ENCODE data around the gene SLC35F1.

The SLC35F1 gene

GRCh38 chr6:118285791-118286190 is 378.7 kb downstream of the SLC35F1 start:
- no peak for DNase-seq

DNA sequence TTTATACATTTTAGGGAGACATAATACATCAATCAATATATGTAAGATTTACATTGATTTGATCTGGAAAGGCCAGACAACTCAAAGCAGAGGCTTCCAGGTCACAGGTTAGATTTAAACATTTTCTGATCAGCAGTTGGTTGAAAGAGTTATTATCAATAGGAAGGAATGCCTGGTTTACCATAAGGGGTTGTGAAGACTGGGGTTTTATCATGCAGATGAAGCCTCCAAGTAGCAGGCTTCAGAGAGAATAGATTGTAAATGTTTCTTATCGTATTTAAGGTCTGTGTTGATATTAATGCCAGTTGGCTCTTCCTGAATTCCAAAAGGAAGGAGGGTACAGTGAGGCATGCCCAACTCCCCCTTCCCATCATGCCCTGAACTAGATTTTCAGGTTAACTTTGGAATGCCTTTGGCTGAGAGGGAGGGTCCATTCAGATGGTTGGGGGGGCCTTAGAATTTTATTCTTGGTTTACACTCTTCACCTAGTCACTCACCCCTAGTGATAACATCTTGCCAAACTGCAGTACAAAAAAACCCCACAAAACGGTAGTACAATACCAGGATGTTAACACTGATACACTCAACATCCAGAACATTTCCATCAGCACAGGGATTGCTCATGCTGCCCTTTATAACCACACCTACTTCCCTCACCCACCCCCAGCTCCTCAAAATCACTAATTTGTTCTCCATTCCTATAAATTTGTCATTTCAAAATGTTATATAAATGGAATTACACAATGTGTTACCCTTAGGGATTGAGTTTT is 381.5 kb downstream of the SLC35F1 start:
- no peak for DNase-seq

GRCh38 chr6:118292558-118292957 is 385.5 kb downstream of the SLC35F1 start:
- DNase-seq = no peak

GRCh38 chr6:118294906-118295305 is 387.8 kb downstream of the SLC35F1 start:
- no peak for DNase-seq

DNA sequence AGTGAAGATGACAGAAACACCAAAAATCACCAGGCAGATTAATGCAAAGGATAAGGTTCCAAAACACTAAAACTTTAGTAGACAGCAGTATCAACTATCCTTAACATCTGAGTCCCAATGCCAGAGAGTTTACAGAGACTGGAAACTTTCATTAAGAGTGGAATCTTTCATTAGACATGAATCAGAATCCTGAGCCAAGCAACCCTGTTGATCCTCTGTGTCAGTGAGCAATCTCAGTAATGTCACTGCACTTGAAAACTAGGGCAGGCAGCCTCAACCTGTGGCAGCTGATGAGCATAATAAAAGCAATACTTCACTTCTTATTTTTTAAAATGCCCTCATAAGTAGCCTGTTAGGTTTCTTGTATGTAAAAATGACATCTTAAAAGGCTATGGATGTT is 388.3 kb downstream of the SLC35F1 start:
- DNase-seq = no peak

DNA sequence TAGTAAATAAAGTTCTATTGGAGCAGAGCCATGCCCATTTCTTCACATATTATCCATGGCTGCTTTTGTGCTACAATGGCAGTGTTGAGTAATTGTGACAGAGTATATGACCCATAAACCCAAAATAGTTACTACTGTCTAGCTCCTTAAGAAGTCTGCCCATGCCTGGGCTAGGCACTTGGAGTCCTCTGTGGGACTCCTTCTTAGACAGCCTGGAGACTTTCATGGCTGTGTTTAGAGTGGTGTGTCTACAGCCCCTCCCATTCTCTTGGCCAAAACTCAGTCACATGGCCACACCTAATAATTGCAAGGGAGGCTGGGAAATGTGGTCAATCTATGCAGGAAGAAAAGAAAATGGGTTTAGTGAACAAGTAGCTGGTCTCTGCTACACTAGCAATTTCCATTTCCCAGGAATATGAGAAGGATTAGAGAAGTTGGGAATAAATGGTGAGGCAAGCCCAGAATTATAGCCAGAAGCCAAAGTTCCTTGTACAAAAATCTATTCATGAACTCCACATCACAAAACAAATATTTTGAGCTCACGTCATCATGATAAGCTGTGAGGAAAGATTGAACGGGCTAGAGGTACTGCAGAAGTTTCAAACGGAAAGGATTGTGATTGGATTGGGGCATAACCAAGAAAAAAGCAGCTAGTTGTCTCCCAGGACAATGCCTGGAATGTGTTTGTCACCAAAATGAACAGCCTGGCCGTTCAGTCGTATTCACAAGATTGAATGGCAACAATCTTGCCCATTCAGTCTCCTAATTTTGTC is 389.3 kb downstream of the SLC35F1 start:
- no peak for DNase-seq

DNA sequence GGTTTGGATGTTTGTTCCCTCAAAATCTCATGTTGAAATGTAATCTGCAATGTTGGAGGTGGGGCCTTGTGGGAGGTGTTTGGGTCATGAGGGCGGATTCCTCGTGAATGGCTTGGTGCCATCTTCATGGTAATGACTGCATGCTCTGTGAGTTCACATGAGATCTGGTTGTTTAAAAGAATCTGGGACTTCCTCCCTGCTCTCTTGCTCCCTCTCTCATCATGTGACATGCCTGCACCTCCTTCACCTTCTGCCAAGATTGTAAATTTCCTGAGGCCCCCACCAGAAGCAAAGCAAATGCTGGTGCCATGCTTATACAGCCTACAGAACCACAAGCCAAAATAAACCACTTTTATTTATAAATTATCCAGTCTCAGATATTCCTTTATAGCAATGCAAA is 390.8 kb downstream of the SLC35F1 start:
- DNase-seq = no peak

DNA sequence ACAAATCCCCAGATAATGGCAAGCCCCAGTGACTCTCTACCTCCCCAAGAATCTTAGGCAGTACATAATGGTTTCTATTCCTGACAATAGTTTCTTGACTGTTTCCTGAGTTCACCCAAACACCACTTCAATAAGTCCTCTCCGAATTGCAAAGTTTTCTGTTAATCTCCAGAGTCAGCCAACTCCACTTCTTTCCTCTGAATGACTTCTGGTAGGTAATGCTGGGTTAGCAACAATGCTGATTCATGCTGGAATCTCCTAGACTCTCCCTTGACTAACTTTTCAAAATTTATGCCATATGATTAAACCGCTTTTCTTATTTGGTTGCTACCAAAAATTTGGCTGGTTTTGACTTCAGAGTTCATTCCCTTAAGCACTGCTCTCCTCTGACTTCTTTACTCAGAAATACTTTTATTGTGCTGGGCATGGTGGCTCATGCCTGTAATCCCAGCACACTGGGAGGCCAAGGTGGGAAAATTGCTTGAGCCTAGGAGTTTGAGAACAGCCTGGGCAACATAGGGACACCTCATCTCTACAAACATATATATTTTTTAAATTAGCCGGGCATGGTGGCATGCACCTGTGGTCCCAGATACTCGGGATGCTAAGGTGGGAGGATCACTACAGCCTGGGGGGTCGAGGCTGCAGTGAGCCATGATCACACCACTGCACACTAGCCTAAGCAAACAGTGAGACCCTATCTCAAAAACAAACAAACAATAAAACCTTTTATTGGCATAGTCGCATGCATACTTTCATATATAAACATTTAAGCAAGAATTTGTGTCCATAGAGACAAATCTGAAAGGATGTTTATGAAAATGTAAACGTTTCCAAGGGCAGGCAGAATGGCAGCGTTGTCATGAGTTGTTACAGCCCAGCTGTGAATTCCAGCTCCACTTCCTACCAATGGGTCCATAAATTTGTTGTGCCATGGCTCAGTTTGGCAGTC is 391.7 kb downstream of the SLC35F1 start:
- DNase-seq = no peak

DNA sequence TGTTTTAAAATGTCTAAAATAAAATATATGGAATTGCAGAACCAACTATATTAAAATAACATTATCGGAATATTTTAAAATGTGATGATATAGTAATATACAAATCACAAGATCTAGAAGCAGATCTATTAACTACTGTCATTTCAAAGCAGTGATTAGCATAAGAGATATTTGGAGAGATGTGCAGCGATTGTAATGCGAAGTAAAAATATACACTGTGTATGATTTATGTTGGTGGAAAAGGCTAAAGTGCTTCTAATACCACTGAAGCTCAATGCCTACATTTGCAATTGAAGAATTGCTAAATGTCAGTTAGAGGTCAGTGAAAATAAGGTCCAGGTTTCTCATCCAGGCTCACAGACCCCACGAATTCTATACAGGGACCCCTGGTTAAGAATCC is 392.4 kb downstream of the SLC35F1 start:
- DNase-seq = no peak

DNA sequence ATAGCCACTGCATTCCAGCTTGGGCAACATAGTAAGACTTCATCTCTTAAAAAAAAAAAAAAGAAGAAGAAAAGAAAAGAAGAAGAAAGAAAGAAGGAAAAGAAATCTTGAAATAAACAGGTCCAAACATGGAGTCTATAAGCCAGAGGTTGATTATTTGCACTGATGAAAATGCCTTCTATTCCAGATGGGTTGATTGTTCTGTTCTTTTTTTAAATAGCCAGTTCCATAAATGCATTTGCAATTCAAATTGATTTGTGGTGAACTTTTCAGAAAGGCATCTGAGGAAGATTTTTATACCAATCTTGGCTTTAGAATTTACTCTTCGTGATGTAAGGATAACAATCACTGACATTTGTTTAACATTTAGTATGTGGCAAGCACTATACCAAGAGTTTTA is 397.3 kb downstream of the SLC35F1 start:
- DNase-seq = no peak

DNA sequence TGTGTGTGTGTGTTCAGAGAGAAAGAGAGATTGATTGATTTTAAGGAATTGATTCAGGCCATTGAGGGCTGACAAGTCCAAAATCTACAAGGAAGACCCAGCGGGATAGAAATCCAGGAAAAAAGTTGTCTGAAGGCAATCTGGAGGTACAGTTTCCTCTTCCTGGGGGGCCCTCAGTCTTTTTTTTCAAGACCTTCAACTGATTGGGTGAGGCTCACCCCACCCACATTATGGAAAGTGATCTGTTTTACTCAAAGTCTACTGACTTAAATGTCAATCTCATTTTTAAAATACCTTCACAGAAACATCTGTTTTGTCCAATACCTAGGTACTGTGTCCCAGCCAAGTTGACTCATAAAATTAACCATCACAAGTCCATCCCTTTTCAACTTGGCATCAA is 398.0 kb downstream of the SLC35F1 start:
- no peak for DNase-seq

GRCh38 chr6:118306392-118307238 is 399.6 kb downstream of the SLC35F1 start:
- DNase-seq = no peak

DNA sequence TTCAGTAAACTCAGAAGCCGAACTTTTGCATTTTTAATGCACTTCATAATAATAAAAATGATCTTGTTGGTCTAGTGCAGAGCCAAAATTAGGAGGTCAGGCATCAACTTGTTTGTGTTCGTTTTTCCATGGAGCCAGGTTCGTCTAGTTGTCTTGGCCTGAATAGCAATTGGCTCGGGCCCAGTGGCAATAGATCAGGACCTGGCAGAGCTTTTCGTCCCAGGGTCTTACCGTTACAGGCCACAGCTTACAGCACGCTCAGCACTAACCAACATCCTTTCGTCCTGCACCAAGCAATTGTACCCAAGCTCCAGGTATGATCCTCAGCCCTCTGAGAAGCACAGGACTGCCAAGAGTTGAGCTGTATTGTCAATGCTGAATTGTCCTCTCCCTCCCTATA is 400.5 kb downstream of the SLC35F1 start:
- DNase-seq = no peak

DNA sequence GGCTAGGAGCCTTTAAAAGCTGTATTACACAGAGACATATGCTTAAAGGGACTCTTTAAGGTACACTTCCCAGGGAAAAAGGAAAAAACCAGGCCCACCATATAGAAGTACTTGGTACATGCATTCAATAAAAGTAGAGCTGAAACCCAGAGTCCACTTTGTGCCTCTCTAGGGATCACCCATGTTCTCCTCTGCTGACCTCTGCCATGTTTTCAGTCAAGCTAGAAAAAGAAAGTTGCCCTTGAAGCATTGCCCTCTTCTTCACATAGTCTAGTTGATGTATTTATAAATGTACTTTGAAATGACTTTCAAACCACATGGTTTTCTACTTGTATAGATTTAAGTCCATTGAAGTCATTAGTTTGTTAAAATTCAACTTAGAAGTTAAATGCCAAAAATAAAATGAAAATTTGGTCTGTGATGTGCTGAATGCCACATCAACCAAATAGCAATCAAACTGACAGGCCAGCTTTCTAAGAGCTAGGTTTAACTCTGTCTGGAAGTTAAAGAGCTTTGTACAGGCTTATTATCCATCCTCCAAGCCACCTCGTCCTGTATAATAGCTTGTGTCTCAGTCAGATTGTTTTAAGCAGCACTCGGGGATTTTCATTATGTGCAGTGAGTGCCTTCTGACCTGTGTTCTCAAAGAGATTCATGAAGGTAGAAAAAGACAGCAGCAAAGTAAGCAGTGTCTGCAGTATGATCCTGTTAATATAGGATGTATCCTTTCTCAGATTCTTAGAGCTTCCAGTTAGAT is 402.5 kb downstream of the SLC35F1 start:
- DNase-seq = no peak

- DNase-seq = no peak
Observed at GRCh38 chr6:118313208-118313607, 406.1 kb downstream of the SLC35F1 start.

DNA sequence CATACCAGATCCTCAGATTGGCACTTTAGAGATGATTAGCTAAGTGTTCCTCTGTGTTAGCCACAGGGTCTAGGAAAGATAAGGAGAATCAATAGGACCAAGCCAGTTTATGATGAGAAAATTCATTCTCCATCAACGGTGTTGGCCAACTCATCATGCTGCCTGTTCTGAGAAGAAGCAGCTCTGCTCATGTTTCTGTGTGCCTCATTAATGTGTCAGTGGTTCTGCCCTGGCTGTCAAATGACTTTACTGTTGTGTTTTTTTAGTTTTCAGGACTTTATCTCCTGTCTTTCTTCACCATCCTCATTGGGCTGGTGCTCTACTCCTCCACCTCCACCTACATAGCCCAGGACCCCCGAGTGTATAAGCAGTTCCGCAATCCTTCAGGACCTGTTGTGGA is 406.7 kb downstream of the SLC35F1 start:
- DNase-seq = no peak

DNA sequence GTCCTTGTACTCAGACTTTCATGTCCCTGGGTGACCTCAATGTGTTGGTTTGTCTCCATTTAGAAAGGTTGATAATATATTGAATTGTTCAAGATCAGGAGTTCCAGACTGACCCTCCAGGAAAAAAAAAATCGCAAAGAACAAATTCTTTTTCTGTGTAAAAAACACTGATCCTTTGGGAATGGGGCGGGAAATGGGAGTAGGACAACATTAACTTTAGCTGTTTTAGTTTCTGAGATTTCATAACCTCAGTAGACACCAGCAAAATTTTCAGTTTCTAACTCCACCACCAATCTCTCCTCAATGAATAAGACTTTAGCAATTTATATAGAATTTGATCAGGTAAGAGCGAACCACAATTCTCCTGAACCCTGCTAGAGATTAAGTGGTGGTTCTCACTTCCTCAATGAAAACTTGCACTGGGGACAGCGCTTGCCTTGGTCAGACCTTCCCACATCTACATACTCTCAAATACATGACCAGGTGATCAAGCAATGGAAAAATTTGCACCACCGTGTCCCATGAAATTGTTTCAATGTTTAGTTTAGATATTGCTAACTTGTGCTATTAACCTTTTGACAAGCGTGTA is 409.8 kb downstream of the SLC35F1 start:
- no peak for DNase-seq

DNA sequence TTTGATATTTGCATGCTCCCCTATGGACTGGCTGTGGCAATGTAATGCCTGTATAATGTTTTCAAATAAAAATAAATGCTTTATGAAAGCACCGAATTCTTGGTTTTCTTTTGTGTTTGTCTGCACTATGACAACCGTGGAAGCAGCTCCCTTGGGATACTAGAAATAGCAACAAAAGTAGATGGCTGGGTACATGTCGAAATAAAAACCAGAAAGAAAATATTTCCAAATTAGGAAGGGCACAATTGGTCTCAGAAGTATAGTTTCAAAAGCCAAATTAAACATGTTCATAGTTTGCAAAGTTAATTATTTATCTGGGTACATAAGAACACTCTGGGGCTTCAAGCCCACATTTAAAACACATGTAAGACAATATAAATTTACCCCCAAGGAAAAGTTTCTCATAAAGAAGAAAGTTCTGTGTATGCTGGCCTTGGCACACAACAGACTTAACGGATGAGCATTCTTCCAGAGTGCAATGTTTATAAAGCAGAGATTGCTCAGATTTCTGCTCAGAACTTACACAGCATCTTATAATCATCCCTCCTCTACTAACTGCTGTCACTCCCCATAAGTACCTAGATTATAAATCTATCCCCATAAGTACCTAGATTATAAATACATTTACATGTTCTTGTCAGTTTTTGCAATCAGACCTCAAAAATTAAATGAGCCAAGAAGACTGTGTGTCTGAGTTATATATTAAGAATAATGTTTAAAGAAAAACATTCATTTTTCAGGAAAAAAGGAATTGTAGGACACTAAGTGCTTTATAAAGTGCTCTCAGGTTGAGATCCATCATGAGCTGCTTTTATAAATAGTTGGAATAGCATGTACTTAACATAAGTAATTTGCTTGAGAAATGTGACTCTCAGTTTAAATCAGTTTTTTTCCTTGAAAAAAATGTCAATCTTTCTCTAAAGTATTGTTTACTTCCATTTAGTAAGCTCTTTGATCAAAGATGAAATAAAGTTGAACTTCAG is 410.8 kb downstream of the SLC35F1 start:
- DNase-seq = no peak

- DNase-seq = no peak
Observed at GRCh38 chr6:118318648-118319047, 411.6 kb downstream of the SLC35F1 start.

DNA sequence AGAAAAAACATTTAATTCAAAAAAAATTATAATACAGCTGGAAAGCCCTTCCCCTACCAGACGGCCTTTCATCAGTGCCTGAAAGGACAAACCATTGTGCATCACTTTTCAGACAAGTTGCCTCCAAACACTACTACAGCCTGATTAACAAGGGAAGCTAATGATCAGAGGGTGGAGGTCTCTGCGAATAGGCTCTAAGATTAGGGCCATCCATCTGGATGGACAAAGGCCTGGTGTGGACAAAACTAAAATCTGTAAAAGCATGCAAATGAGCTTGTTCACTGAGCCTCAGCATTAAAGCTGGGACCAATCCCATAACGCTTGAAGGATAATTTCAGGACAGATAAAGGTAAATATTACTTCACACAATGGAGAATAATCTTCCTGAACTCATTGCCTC is 412.4 kb downstream of the SLC35F1 start:
- no peak for DNase-seq
